Measurements from ENCODE around the gene KRT12.

DNA sequence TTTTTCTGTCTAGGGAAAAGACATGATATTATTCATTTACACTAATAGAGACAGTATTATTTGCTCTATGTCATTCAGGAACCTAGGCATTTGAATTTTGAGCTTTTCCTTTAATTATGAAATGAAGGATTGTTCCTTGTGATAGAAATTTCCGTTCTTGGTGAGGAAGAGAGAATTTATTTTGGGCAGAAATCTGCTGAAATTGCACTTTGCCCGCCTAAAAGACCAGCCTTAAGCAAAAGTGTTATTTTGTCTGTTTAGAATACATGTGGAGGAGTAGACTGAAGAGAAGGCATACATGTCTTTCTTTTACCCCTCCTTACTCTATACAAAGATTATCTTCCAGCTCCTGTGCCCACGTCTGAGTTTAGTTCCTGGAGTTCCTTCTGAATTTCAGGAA lies 27.8 kb downstream of the KRT12 start:
- TF ChIP-seq, protein P1, sequence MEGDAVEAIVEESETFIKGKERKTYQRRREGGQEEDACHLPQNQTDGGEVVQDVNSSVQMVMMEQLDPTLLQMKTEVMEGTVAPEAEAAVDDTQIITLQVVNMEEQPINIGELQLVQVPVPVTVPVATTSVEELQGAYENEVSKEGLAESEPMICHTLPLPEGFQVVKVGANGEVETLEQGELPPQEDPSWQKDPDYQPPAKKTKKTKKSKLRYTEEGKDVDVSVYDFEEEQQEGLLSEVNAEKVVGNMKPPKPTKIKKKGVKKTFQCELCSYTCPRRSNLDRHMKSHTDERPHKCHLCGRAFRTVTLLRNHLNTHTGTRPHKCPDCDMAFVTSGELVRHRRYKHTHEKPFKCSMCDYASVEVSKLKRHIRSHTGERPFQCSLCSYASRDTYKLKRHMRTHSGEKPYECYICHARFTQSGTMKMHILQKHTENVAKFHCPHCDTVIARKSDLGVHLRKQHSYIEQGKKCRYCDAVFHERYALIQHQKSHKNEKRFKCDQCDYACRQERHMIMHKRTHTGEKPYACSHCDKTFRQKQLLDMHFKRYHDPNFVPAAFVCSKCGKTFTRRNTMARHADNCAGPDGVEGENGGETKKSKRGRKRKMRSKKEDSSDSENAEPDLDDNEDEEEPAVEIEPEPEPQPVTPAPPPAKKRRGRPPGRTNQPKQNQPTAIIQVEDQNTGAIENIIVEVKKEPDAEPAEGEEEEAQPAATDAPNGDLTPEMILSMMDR (IDR thresholded peaks at IDR 0.05) = no peak
- TF ChIP-seq POLR2A (IDR thresholded peaks at IDR 0.05) = no peak

Data from right lobe of liver (tissue), 4 donors.